Thoracic aorta (tissue), 2 donors: ENCODE measurements around the gene RECQL. TPM values are rescaled to one million over a fixed set of nuclear protein-coding genes. Genes with fewer than 3 reads are reported as not detected.

Experiments
- ATAC-seq: fragments of 150-250 bp; one replicate; pipeline ENCODE4 v1.8.0; 2017; ENCODE audit warnings: low read depth; ENCODE audit not compliant: insufficient number of reproducible peaks, low FRiP score
- DNase-seq: peaks from one replicate; pipeline ENCODE4 v3.0.0-alpha.2; 2020; ENCODE audit warnings: low spot score
- H3K27ac ChIP-seq, 2 donors: fragments of 200-600 bp; sonication (generic); 1 replicate in 1 of 2; 2 replicates in 1 of 2; pipeline ENCODE4 v1.5.1; 2016; ENCODE audit warnings: mild to moderate bottlenecking in 2 of 2, moderate library complexity in 2 of 2
- H3K27me3 ChIP-seq: fragments of 200-600 bp; sonication (generic); replicated peaks from 2 replicates; pipeline ENCODE4 v1.6.0; 2016; ENCODE audit warnings: mild to moderate bottlenecking; ENCODE audit not compliant: insufficient read depth
- H3K36me3 ChIP-seq: fragments of 200-600 bp; sonication (generic); one replicate; pipeline ENCODE4 v1.5.1; 2016
- H3K4me1 ChIP-seq, 2 donors: fragments of 200-600 bp; sonication (generic); 1 replicate in 1 of 2; 2 replicates in 1 of 2; pipeline versions ENCODE4 v1.5.1 to v1.6.0; 2016; ENCODE audit warnings: low read depth in 2 of 2, mild to moderate bottlenecking in 1 of 2; ENCODE audit not compliant: control insufficient read depth in 1 of 2
- H3K4me3 ChIP-seq: fragments of 200-600 bp; sonication (generic); 2 replicates; pipeline ENCODE4 v1.5.1; 2016; ENCODE audit warnings: mild to moderate bottlenecking
- H3K9me3 ChIP-seq: fragments of 200-600 bp; sonication (generic); 2 replicates; pipeline ENCODE4 v1.5.1; 2016
- CTCF ChIP-seq: fragments of 200-600 bp; sonication (generic); IDR thresholded peaks from one replicate; pipeline ENCODE4 v1.5.1; 2019; ENCODE audit warnings: antibody characterized with exemption
- total RNA-seq, 2 donors: library from RNA; depleted of rRNA; stranded (reverse); fragments of >200 nt; gene quantifications; one replicate each; pipeline versions ENCODE4 v1.1.0 to v1.2.3, GENCODE V29; 2016

Gene RECQL
- total RNA-seq, 2 donors from 2014 or later, result 30.1 to 55.3 TPM

- Histone ChIP-seq H3K36me3 (peaks cover 22% of the 10 kb centered on the region), H3K4me3 (no peak overlapping the region)
Measured at GRCh38 chr12:21453312-21453852, 48.1 kb downstream of the RECQL start.

GRCh38 chr12:21451529-21451928 lies 49.9 kb downstream of the RECQL start:
- DNase-seq, result no peak
- no peaks in the 10 kb centered on the region for H3K9me3 ChIP-seq
- no peaks in the 10 kb centered on the region for H3K4me1 ChIP-seq
- no peak for ATAC-seq
- no peak overlapping the region for H3K27ac ChIP-seq
- peaks cover 15% of the 10 kb centered on the region for H3K36me3 ChIP-seq
- H3K27me3 ChIP-seq, result no peaks in the 10 kb centered on the region
- no peak overlapping the region for H3K4me3 ChIP-seq
- TF ChIP-seq CTCF, result no peak

More at GRCh38 chr12:21453312-21453852, 48.1 kb downstream of the RECQL start:
- Histone ChIP-seq H3K4me1 (no peaks in the 10 kb centered on the region), H3K9me3 (no peaks in the 10 kb centered on the region), H3K27ac (no peak overlapping the region), H3K27me3 (no peaks in the 10 kb centered on the region)
- no peak for ATAC-seq
- DNase-seq, result no peak
- TF ChIP-seq CTCF, result no peak

- Histone ChIP-seq H3K27ac (no peak overlapping the region), H3K4me1 (no peaks in the 10 kb centered on the region), H3K9me3 (no peaks in the 10 kb centered on the region), H3K27me3 (no peaks in the 10 kb centered on the region), H3K4me3 (no peak overlapping the region), H3K36me3 (peaks cover 11% of the 10 kb centered on the region)
- no peak for TF ChIP-seq CTCF
- DNase-seq (no peak), ATAC-seq (no peak)
Measured at GRCh38 chr12:21444193-21445146, 57.0 kb downstream of the RECQL start.

- TF ChIP-seq CTCF, result no peak
- Histone ChIP-seq H3K9me3 (no peaks in the 10 kb centered on the region), H3K36me3 (peaks cover 11% of the 10 kb centered on the region), H3K4me3 (no peak overlapping the region), H3K27ac (no peak overlapping the region), H3K27me3 (no peaks in the 10 kb centered on the region), H3K4me1 (peaks cover 0 to 6% of the 10 kb centered on the region in 2 donors)
- ATAC-seq (no peak), DNase-seq (no peak)
Measured at GRCh38 chr12:21439347-21439746, 62.1 kb downstream of the RECQL start.

- peak overlapping the region in 1 of 2 donors; percentile 87 for H3K27ac ChIP-seq
Measured at GRCh38 chr12:21438643-21439042, 62.8 kb downstream of the RECQL start.

More at GRCh38 chr12:21438643-21439042, 62.8 kb downstream of the RECQL start:
- H3K9me3 ChIP-seq, result no peaks in the 10 kb centered on the region
- DNase-seq (no peak), ATAC-seq (no peak)
- H3K4me1 ChIP-seq, result peaks cover 0 to 6% of the 10 kb centered on the region in 2 donors
- H3K4me3 ChIP-seq, result peak overlapping the region; percentile 83
- H3K27me3 ChIP-seq, result no peaks in the 10 kb centered on the region
- no peak for TF ChIP-seq CTCF
- peaks cover 11% of the 10 kb centered on the region for H3K36me3 ChIP-seq
